H9 (cell line): ENCODE results near the gene FAM120A. TPM values are rescaled to one million over a fixed set of nuclear protein-coding genes. Genes with fewer than 3 reads are reported as not detected.

Experiments used
- DNase-seq: peaks from one replicate; pipeline ENCODE4 v3.0.0-alpha.2; 2017
- H2AFZ ChIP-seq: one replicate; pipeline ENCODE4 v1.6.1; 2013; ENCODE audit warnings: mild to moderate bottlenecking, low read length, control low read depth, moderate library complexity
- H2AK5ac ChIP-seq: 2 replicates; pipeline ENCODE4 v1.6.1; 2013; ENCODE audit warnings: low read length, control low read depth, mixed read lengths; ENCODE audit not compliant: insufficient read length
- H2BK120ac ChIP-seq: one replicate; pipeline ENCODE4 v1.6.1; 2013; ENCODE audit warnings: low read depth, mild to moderate bottlenecking, low read length, control low read depth, inconsistent platforms; ENCODE audit not compliant: poor library complexity, severe bottlenecking
- H2BK12ac ChIP-seq: 2 replicates; pipeline ENCODE4 v1.6.1; 2013; ENCODE audit warnings: low read length, control low read depth, mixed read lengths, low read depth; ENCODE audit not compliant: insufficient read length
- H2BK15ac ChIP-seq: 2 replicates; pipeline ENCODE4 v1.6.1; 2013; ENCODE audit warnings: low read depth, low read length, control low read depth
- H2BK20ac ChIP-seq: one replicate; pipeline ENCODE4 v1.6.1; 2013; ENCODE audit warnings: low read depth, mild to moderate bottlenecking, low read length, control low read depth, inconsistent platforms; ENCODE audit not compliant: poor library complexity, severe bottlenecking
- H2BK5ac ChIP-seq: 2 replicates; pipeline ENCODE4 v1.6.1; 2013; ENCODE audit warnings: low read length, control low read depth, mixed read lengths; ENCODE audit not compliant: insufficient read length
- H3K14ac ChIP-seq: 2 replicates; pipeline ENCODE4 v1.6.1; 2013; ENCODE audit warnings: low read length, control low read depth; ENCODE audit not compliant: insufficient read depth
- H3K18ac ChIP-seq: 2 replicates; pipeline ENCODE4 v1.6.1; 2013; ENCODE audit warnings: low read depth, mild to moderate bottlenecking, mixed read lengths, low read length, control low read depth; ENCODE audit not compliant: insufficient read length
- H3K23ac ChIP-seq: 2 replicates; pipeline ENCODE4 v1.6.1; 2013; ENCODE audit warnings: low read length, control low read depth, mixed read lengths, low read depth; ENCODE audit not compliant: insufficient read length
- H3K23me2 ChIP-seq: 2 replicates; pipeline ENCODE4 v1.6.1; 2013; ENCODE audit warnings: low read depth, mild to moderate bottlenecking, mixed read lengths, low read length, control low read depth; ENCODE audit not compliant: insufficient read length, poor library complexity, severe bottlenecking
- H3K27ac ChIP-seq: 2 replicates; pipeline ENCODE4 v1.5.1; 2013; ENCODE audit warnings: low read length, control low read depth, mixed read lengths, low read depth; ENCODE audit not compliant: insufficient read length
- H3K27me3 ChIP-seq: 2 replicates; pipeline ENCODE4 v1.6.1; 2013; ENCODE audit warnings: low read length, control low read depth, inconsistent platforms; ENCODE audit not compliant: insufficient read depth
- H3K4ac ChIP-seq: 2 replicates; pipeline ENCODE4 v1.6.1; 2013; ENCODE audit warnings: low read depth, mild to moderate bottlenecking, control low read depth, inconsistent platforms, low read length, moderate library complexity
- H3K4me1 ChIP-seq: 2 replicates; pipeline ENCODE4 v1.6.1; 2013; ENCODE audit warnings: low read length, control low read depth, inconsistent platforms; ENCODE audit not compliant: insufficient read depth
- H3K4me2 ChIP-seq: 2 replicates; pipeline ENCODE4 v1.6.1; 2013; ENCODE audit warnings: low read length, control low read depth, mixed read lengths; ENCODE audit not compliant: insufficient read length, insufficient read depth
- H3K56ac ChIP-seq: 2 replicates; pipeline ENCODE4 v1.6.1; 2013; ENCODE audit warnings: low read depth, mild to moderate bottlenecking, mixed read lengths, low read length, control low read depth; ENCODE audit not compliant: insufficient read length
- H3K79me1 ChIP-seq: 2 replicates; pipeline ENCODE4 v1.6.1; 2013; ENCODE audit warnings: low read depth, mild to moderate bottlenecking, moderate library complexity, low read length, control low read depth, inconsistent platforms; ENCODE audit not compliant: insufficient read depth, poor library complexity, severe bottlenecking
- H3K79me2 ChIP-seq: 2 replicates; pipeline ENCODE4 v1.6.1; 2013; ENCODE audit warnings: low read length, control low read depth, inconsistent platforms; ENCODE audit not compliant: insufficient read depth
- H3K9ac ChIP-seq: 2 replicates; pipeline ENCODE4 v1.6.1; 2013; ENCODE audit warnings: low read length, control low read depth, mixed read lengths; ENCODE audit not compliant: insufficient read length; ENCODE audit errors: extremely low read depth
- H3K9me3 ChIP-seq: one replicate; pipeline ENCODE4 v1.6.1; 2013; ENCODE audit warnings: low read depth, low read length, inconsistent platforms; ENCODE audit not compliant: control insufficient read depth
- H3T11ph ChIP-seq: one replicate; pipeline ENCODE4 v1.6.1; 2013; ENCODE audit warnings: mild to moderate bottlenecking, low read length, control low read depth, inconsistent platforms
- H4K20me1 ChIP-seq: one replicate; pipeline ENCODE4 v1.6.1; 2013; ENCODE audit not compliant: control insufficient read depth, insufficient read length, insufficient read depth
- H4K5ac ChIP-seq: 2 replicates; pipeline ENCODE4 v1.6.1; 2013; ENCODE audit warnings: low read depth, mild to moderate bottlenecking, mixed read lengths, low read length, control low read depth; ENCODE audit not compliant: insufficient read length
- H4K8ac ChIP-seq: replicated peaks from 2 replicates; pipeline ENCODE4 v1.6.1; 2013; ENCODE audit warnings: low read length, control low read depth, mixed read lengths, low read depth; ENCODE audit not compliant: insufficient read length
- H4K91ac ChIP-seq: 2 replicates; pipeline ENCODE4 v1.6.1; 2013; ENCODE audit warnings: low read depth, mild to moderate bottlenecking, moderate library complexity, mixed read lengths, low read length, control low read depth; ENCODE audit not compliant: insufficient read length
- H3K27ac Mint-ChIP-seq, 3 experiments: 2 replicates in 2 of 3; 3 replicates in 1 of 3; pipeline ENCODE4 v1.8.0; 2020 to 2021; ENCODE audit warnings: mixed read lengths in 3 of 3, mild to moderate bottlenecking in 1 of 3, moderate library complexity in 1 of 3
- H3K27me3 Mint-ChIP-seq: 2 replicates; pipeline ENCODE4 v1.8.0; 2021; ENCODE audit warnings: low read depth, mild to moderate bottlenecking, moderate library complexity, mixed read lengths
- H3K36me3 Mint-ChIP-seq, 3 experiments: 2 replicates in 2 of 3; 3 replicates in 1 of 3; pipeline ENCODE4 v1.8.0; 2020 to 2021; ENCODE audit warnings: low read depth in 3 of 3, mixed read lengths in 3 of 3; ENCODE audit not compliant: insufficient read depth in 1 of 3
- H3K4me1 Mint-ChIP-seq, 2 experiments: 2 replicates each; pipeline ENCODE4 v1.8.0; 2020; ENCODE audit warnings: mixed read lengths in 2 of 2
- H3K4me3 Mint-ChIP-seq, 2 experiments: 2 replicates in 1 of 2; 3 replicates in 1 of 2; pipeline ENCODE4 v1.8.0; 2020 to 2021; ENCODE audit warnings: mild to moderate bottlenecking in 2 of 2, mixed read lengths in 2 of 2, moderate library complexity in 1 of 2
- H3K9me3 Mint-ChIP-seq, 2 experiments: 2 replicates in 1 of 2; 3 replicates in 1 of 2; pipeline ENCODE4 v1.8.0; 2020; ENCODE audit warnings: mild to moderate bottlenecking in 2 of 2, mixed read lengths in 2 of 2, moderate library complexity in 1 of 2
- CTCF ChIP-seq: fragments of 200-600 bp; sonication (generic); conservative IDR thresholded peaks from 3 replicates; pipeline ENCODE4 v1.8.0; 2021; ENCODE audit warnings: antibody characterized with exemption, mild to moderate bottlenecking
- WGBS: extraction: QIAGEN DNeasy Blood & Tissue Kit; methylation state at CpG from one replicate; pipeline ENCODE4 v1.1.7; 2013; ENCODE audit warnings: missing lambda C conversion rate, low lambda C conversion rate, mixed read lengths; ENCODE audit not compliant: insufficient read length; ENCODE audit errors: extremely low coverage; 5-methylcytosine and 5-hydroxymethylcytosine counted together
- total RNA-seq: library from RNA; stranded (reverse); gene quantifications from 2 replicates; pipeline ENCODE4 v1.2.1, GENCODE V29; 2021

The FAM120A gene
- total RNA-seq, 1 experiment from 2014 or later: 57.7 TPM

- Histone ChIP-seq H2BK20ac (no peak overlapping the region), H3K23me2 (peaks cover 5% of the 10 kb centered on the region), H4K5ac (no peak overlapping the region), H2AK5ac (no peak overlapping the region), H3K27me3 (no peaks in the 10 kb centered on the region), H3T11ph (no peak overlapping the region), H4K8ac (no peak overlapping the region), H3K4me1 (peaks cover 4% of the 10 kb centered on the region; the same call in 1 of the 2 replicates), H3K79me1 (peaks cover 8% of the 10 kb centered on the region), H3K4ac (no peak overlapping the region), H3K9ac (no peak overlapping the region), H3K56ac (no peak overlapping the region), H2BK12ac (no peak overlapping the region), H3K23ac (no peak overlapping the region), H3K27ac (no peak overlapping the region), H2BK120ac (no peak overlapping the region), H2BK5ac (no peak overlapping the region), H3K14ac (no peak overlapping the region), H4K91ac (no peak overlapping the region), H3K79me2 (peaks cover 4% of the 10 kb centered on the region; the same call in 1 of the 2 replicates), H2BK15ac (no peak overlapping the region), H3K4me2 (no peak overlapping the region), H3K18ac (no peak overlapping the region), H4K20me1 (no peaks in the 10 kb centered on the region), H3K9me3 (no peaks in the 10 kb centered on the region), H2AFZ (no peak overlapping the region)
- TF ChIP-seq CTCF: no peak
- no CpG with 5 or more reads among the region's 5 CpGs for WGBS
- no peak overlapping the region for H3K27ac Mint-ChIP-seq
- peaks cover 3% of the 10 kb centered on the region for H3K27me3 Mint-ChIP-seq
- no peaks in the 10 kb centered on the region; a peak in 2 of 7 replicates for H3K36me3 Mint-ChIP-seq
- peaks cover 31 to 43% of the 10 kb centered on the region in 2 experiments for H3K4me1 Mint-ChIP-seq
- no peak overlapping the region for H3K4me3 Mint-ChIP-seq
- 0 out of 5 replicates have a peak, but pooled peaks cover 0 to 5% of the 10 kb centered on the region in 2 experiments for H3K9me3 Mint-ChIP-seq
- peak; percentile 36 for DNase-seq
Measured at GRCh38 chr9:93582115-93582514, 130.6 kb downstream of the FAM120A start.
